HEK293T (cell line): Measurements from ENCODE around the gene IL10RB.

ENCODE experiments used
- ARNT ChIP-seq: fragments of 450-650 bp; IDR thresholded peaks from 2 replicates; pipeline ENCODE4 v1.6.1; 2017; ENCODE audit warnings: mild to moderate bottlenecking
- BHLHE40 ChIP-seq: fragments of 450-650 bp; IDR thresholded peaks from 2 replicates; pipeline ENCODE4 v1.6.1; 2016; ENCODE audit warnings: mild to moderate bottlenecking, moderate library complexity, borderline replicate concordance
- CTBP1 ChIP-seq: fragments of 450-650 bp; IDR thresholded peaks from 2 replicates; pipeline ENCODE4 v1.6.1; 2016; ENCODE audit warnings: borderline replicate concordance
- ELF4 ChIP-seq: fragments of 450-650 bp; IDR thresholded peaks from 2 replicates; pipeline ENCODE4 v1.6.1; 2017; ENCODE audit warnings: antibody characterized with exemption
- FOXA1 ChIP-seq: fragments of 450-650 bp; IDR thresholded peaks from 2 replicates; pipeline ENCODE4 v1.6.1; 2016; ENCODE audit warnings: mild to moderate bottlenecking
- FOXK2 ChIP-seq: fragments of 450-650 bp; IDR thresholded peaks from 2 replicates; pipeline ENCODE4 v1.6.1; 2016; ENCODE audit warnings: mild to moderate bottlenecking
- HDGF ChIP-seq: fragments of 450-650 bp; IDR thresholded peaks from 2 replicates; pipeline ENCODE4 v1.6.1; 2017; ENCODE audit warnings: antibody characterized with exemption, borderline replicate concordance
- NFRKB ChIP-seq: fragments of 450-650 bp; IDR thresholded peaks from 2 replicates; pipeline ENCODE4 v1.6.1; 2016; ENCODE audit warnings: mild to moderate bottlenecking, moderate library complexity
- SP1 ChIP-seq: fragments of 450-650 bp; IDR thresholded peaks from 2 replicates; pipeline ENCODE4 v1.6.1; 2017
- TARDBP ChIP-seq: fragments of 450-650 bp; IDR thresholded peaks from 2 replicates; pipeline ENCODE4 v1.6.1; 2016
- ZNF384 ChIP-seq: fragments of 450-650 bp; IDR thresholded peaks from 2 replicates; pipeline ENCODE4 v1.6.1; 2016

- no peak for TF ChIP-seq ZNF384
- TF ChIP-seq ELF4: no peak
- no peak for TF ChIP-seq NFRKB
- TF ChIP-seq FOXA1: no peak
- no peak for TF ChIP-seq SP1
- no peak for TF ChIP-seq HDGF
- no peak for TF ChIP-seq BHLHE40
- TF ChIP-seq TARDBP: no peak
- no peak for TF ChIP-seq ARNT
- no peak for TF ChIP-seq FOXK2
- TF ChIP-seq CTBP1: no peak
These were observed 36.2 kb upstream of the IL10RB start, which contains the start of gene IFNAR2 for GRCh38 chr21:33229784-33230544.
